K562 (cell line): ENCODE data around the gene ZFHX2. TPM values are rescaled to one million over a fixed set of nuclear protein-coding genes. Genes with fewer than 3 reads are reported as not detected.
A peak's percentile ranks its signal among the peaks of the same experiment; 100 is the strongest.

Source experiments
- ATAC-seq: fragments of 200-7000 bp; cut with Tn5 transposase; 3 replicates; pipeline ENCODE4 v1.9.1; 2020; ENCODE audit warnings: moderate library complexity
- BruUV-seq: library from RNA; stranded (reverse); fragments of 400-500 nt; replicated peaks from 2 replicates; lab custom pipeline; 2021; lab: Mats Ljungman, UMichigan
- CTCF ChIA-PET: fragments of 300-600 bp; formaldehyde crosslinking; extraction: SDS; loops from one replicate; lab custom pipeline; 2021; ENCODE audit warnings: low intra/inter-chr PET ratio; lab: Yijun Ruan, JAX
- POLR2A ChIA-PET: fragments of 300-600, 350-650 bp; sonication (Branson Sonifier 250); formaldehyde crosslinking; extraction: SDS; loops from one replicate; lab custom pipeline; 2021; ENCODE audit warnings: antibody characterized with exemption, inconsistent platforms; lab: Yijun Ruan, JAX
- DNase-seq, 4 experiments: peaks; one replicate each; pipeline versions ENCODE4 v3.0.0 to v3.0.0-alpha.2; 2011 to 2018; ENCODE audit warnings: low spot score in 3 of 4, mixed read lengths in 3 of 4; ENCODE audit errors: extremely low read depth in 1 of 4
- FAIRE-seq: peaks from 2 replicates; lab custom pipeline; 2011; peaks lifted over from hg19 to GRCh38; lab: Jason Lieb, UNC
- H2AFZ ChIP-seq: 2 replicates; pipeline ENCODE4 v1.6.0; 2011; ENCODE audit warnings: low read depth, low read length, control low read depth, inconsistent platforms
- H3K27ac ChIP-seq: fragments of 200-600 bp; 3 replicates; pipeline ENCODE4 v1.8.0; 2011; ENCODE audit warnings: low read depth, mild to moderate bottlenecking, control low read depth, inconsistent platforms, low read length, moderate library complexity, mixed read lengths; ENCODE audit errors: extremely low read depth
- H3K27me3 ChIP-seq, 2 experiments: fragments of 300-600 bp in 1 of 2; 2 replicates in 1 of 2; 3 replicates in 1 of 2; pipeline versions ENCODE4 v1.6.0 to v1.8.0; 2011; ENCODE audit warnings: inconsistent platforms in 2 of 2, low read length in 2 of 2, mild to moderate bottlenecking in 1 of 2, mixed read lengths in 1 of 2, moderate library complexity in 1 of 2; ENCODE audit not compliant: control insufficient read depth in 2 of 2, insufficient read depth in 2 of 2
- H3K36me3 ChIP-seq: fragments of 300-600 bp; 3 replicates; pipeline ENCODE4 v1.8.0; 2011; ENCODE audit warnings: mild to moderate bottlenecking, low read length, inconsistent platforms; ENCODE audit not compliant: control insufficient read depth, insufficient read depth
- H3K4me1 ChIP-seq, 2 experiments: fragments of 200-600 bp in 1 of 2; replicated peaks in 1 of 2; 2 replicates in 1 of 2; 3 replicates in 1 of 2; pipeline versions ENCODE4 v1.5.1 to v1.8.0; 2011; ENCODE audit warnings: inconsistent platforms in 2 of 2, low read length in 2 of 2, mild to moderate bottlenecking in 1 of 2, mixed read lengths in 1 of 2, moderate library complexity in 1 of 2; ENCODE audit not compliant: control insufficient read depth in 2 of 2, insufficient read depth in 2 of 2
- H3K4me2 ChIP-seq: 2 replicates; pipeline ENCODE4 v1.6.1; 2011; ENCODE audit warnings: low read length, control low read depth, inconsistent platforms, mixed read lengths; ENCODE audit not compliant: insufficient read depth
- H3K4me3 ChIP-seq: fragments of 200-600 bp; sonication (generic), shearing (Covaris generic); 2 replicates; pipeline ENCODE4 v1.5.1; 2016; ENCODE audit warnings: control low read depth, inconsistent platforms
- H3K79me2 ChIP-seq: fragments of 200-600 bp; 3 replicates; pipeline ENCODE4 v1.8.0; 2011; ENCODE audit warnings: low read length, inconsistent platforms; ENCODE audit not compliant: control insufficient read depth, insufficient read depth
- H3K9ac ChIP-seq, 2 experiments: 2 replicates each; pipeline versions ENCODE4 v1.6.0 to v1.6.1; 2011; ENCODE audit warnings: low read depth in 2 of 2, low read length in 2 of 2, control low read depth in 1 of 2, inconsistent platforms in 1 of 2, mild to moderate bottlenecking in 1 of 2, mixed read lengths in 1 of 2; ENCODE audit not compliant: insufficient read depth in 1 of 2
- H3K9me1 ChIP-seq: one replicate; pipeline ENCODE4 v1.6.0; 2011; ENCODE audit warnings: inconsistent platforms, mild to moderate bottlenecking, low read length, moderate library complexity; ENCODE audit not compliant: control insufficient read depth, insufficient read depth
- H3K9me3 ChIP-seq: replicated peaks from 2 replicates; pipeline ENCODE4 v1.5.1; 2011; ENCODE audit warnings: low read depth, low read length, inconsistent platforms; ENCODE audit not compliant: control insufficient read depth, insufficient read depth
- H4K20me1 ChIP-seq: replicated peaks from 2 replicates; pipeline ENCODE4 v1.6.1; 2011; ENCODE audit warnings: low read length, inconsistent platforms, mixed read lengths; ENCODE audit not compliant: control insufficient read depth, insufficient read depth
- BRD4 ChIP-seq: fragments of 200-600 bp; sonication (generic); IDR thresholded peaks from 2 replicates; pipeline ENCODE4 v1.6.1; 2017; ENCODE audit warnings: inconsistent platforms
- CTCF ChIP-seq, 3 experiments: IDR thresholded peaks in 2 of 3; conservative IDR thresholded peaks in 1 of 3; 2 replicates each; pipeline ENCODE4 v1.5.1; 2011 to 2012; ENCODE audit warnings: low read length in 3 of 3, mild to moderate bottlenecking in 3 of 3, control low read depth in 2 of 3, improper control_type of control experiment in 1 of 3, inconsistent platforms in 1 of 3, low read depth in 1 of 3, mixed read lengths in 1 of 3, moderate library complexity in 1 of 3; ENCODE audit not compliant: insufficient read depth in 2 of 3
- ELF1 ChIP-seq: fragments of 200-800 bp; sonication (Bioruptor generic); IDR thresholded peaks from 2 replicates; pipeline ENCODE4 v1.6.1; 2016; ENCODE audit warnings: missing genetic modification characterization, missing compliant biosample characterization
- ELF2 ChIP-seq: fragments of 250-450 bp; sonication (Bioruptor Pico); IDR thresholded peaks from 2 replicates; pipeline ENCODE4 v1.5.0; 2021; ENCODE audit warnings: mild to moderate bottlenecking
- NFIC ChIP-seq: fragments of 450-650 bp; IDR thresholded peaks from 2 replicates; pipeline ENCODE4 v1.6.1; 2017; ENCODE audit warnings: mild to moderate bottlenecking, inconsistent platforms
- RAD21 ChIP-seq, 2 experiments: fragments of 250-450 bp in 1 of 2; fragments of 450-650 bp in 1 of 2; sonication (Bioruptor Pico) in 1 of 2; formaldehyde crosslinking in 1 of 2; IDR thresholded peaks in 1 of 2; conservative IDR thresholded peaks in 1 of 2; 2 replicates each; pipeline versions ENCODE4 v1.4.0 to v1.8.0; 2020 to 2022; ENCODE audit warnings: mild to moderate bottlenecking in 2 of 2, moderate library complexity in 1 of 2
- STAG1 ChIP-seq: sonication (generic); formaldehyde crosslinking; IDR thresholded peaks from 2 replicates; pipeline ENCODE4 v1.5.0; 2020; ENCODE audit warnings: missing genetic modification reagents, borderline replicate concordance
- TRIM28 ChIP-seq: fragments of 450-650 bp; IDR thresholded peaks from 2 replicates; pipeline ENCODE4 v1.6.1; 2017
- ZNF280B ChIP-seq: fragments of 250-450 bp; sonication (Bioruptor Pico); IDR thresholded peaks from 2 replicates; pipeline ENCODE4 v1.5.1; 2021; ENCODE audit warnings: mild to moderate bottlenecking
- WGBS: fragments of 100-300 bp; shearing (Covaris generic); methylation state at CpG from one replicate; pipeline ENCODE4 v1.1.6; 2016; ENCODE audit warnings: low coverage, mixed read lengths; ENCODE audit not compliant: insufficient coverage; ENCODE audit errors: missing lambda C conversion rate; 5-methylcytosine and 5-hydroxymethylcytosine counted together
- in situ Hi-C: fragments of 300-500 bp; cut with MboI; formaldehyde crosslinking; loops from 4 replicates; pipeline ENCODE4 v1.15.0; 2018; ENCODE audit warnings: inconsistent platforms, mixed read lengths
- intact Hi-C: fragments of 100-400 bp; cut with micrococcal nuclease; formaldehyde crosslinking; loops from 2 replicates; pipeline ENCODE4 v1.14.2; 2022
- polyA plus RNA-seq, 8 experiments: library from polyadenylated mRNA; depleted of rRNA in 4 of 8; stranded (reverse) in 5 of 8; unstranded in 3 of 8; fragments of >200 nt; fragmentation: Nextera tagmentation in 2 of 8; fragmentation: Illumina TruSeq in 1 of 8; extraction: Ambion mirVana in 2 of 8; extraction: Trizol in 1 of 8; gene quantifications; 2 replicates each; pipeline versions ENCODE4 v1.2.1 to v1.2.3, GENCODE V29; 2011 to 2014; ENCODE audit warnings: inconsistent platforms in 1 of 8, missing spikeins in 1 of 8
- total RNA-seq, 7 experiments: library from RNA; depleted of rRNA in 6 of 7; stranded (reverse); fragments of >200 nt in 6 of 7; fragmentation: Illumina TruSeq in 2 of 7; extraction: Trizol in 2 of 7; gene quantifications; 2 replicates each; pipeline versions ENCODE4 v1.2.1 to v1.2.3, GENCODE V29; 2011 to 2021; ENCODE audit warnings: low replicate concordance in 1 of 7
- TF ChIP-seq, protein P1 (sequence below): fragments of 200-800 bp; sonication (Bioruptor generic); IDR thresholded peaks from 2 replicates; pipeline ENCODE4 v1.6.1; 2017; ENCODE audit warnings: missing genetic modification characterization, missing compliant biosample characterization
- TF ChIP-seq, protein P2 (sequence below): fragments of 450-650 bp; IDR thresholded peaks from 2 replicates; pipeline ENCODE4 v1.6.1; 2018; ENCODE audit not compliant: partially characterized antibody

ZFHX2 gene
- total and polyA plus RNA-seq, 9 of the 15 experiments (the other 6 are each of a cell fraction or from before 2014, with no cell fraction given) = 0.06 to 0.11 (median 0.11) TPM; not detected in 4

DNA sequence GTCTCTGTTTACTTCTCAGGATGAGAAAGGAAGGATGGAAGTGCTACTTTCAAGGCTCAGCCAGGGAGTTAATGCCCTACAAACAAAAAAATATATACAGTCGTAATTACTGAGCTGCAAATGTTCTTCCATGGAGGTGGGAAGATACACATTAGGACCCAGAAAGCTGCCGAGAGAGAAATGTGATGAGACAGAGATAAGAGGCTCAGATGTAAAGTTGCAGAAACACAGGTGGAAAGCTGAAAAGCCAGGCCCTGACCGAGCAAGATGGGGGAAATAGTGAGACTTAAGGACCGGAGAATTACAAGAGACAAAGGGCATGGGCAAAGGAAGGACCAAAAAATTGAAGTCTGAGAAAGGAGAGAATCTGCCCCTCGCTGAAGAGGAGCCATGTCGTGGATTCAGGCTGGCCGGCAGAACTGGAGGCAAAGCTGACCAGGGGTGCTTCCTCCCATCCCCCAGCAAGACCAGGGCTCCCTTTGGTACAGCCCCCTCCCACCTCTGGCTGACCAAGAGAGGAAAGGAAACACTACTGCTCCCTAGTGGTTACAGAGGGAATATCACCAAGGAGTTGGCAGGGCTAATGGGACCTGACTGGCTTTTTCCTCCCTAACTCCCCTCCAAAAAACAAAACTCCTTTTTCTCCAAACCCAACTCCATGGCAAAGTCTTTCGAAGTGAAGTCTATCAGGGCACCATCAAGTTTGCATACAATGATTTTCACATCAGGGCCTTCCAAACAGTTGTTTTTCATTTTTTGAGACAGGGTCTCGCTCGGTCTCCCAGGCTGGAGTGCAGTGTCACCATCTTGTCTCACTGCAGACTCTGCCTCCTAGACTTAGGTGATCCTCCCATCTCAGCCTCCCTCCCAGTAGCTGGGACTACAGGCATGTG, 12.1 kb downstream of the ZFHX2 start:
- Histone ChIP-seq H3K4me2 (no peak overlapping the region), H3K9ac (no peak overlapping the region), H3K4me1 (no peaks in the 10 kb centered on the region; a peak in 1 of 5 replicates), H3K79me2 (no peaks in the 10 kb centered on the region), H2AFZ (no peak overlapping the region), H4K20me1 (no peaks in the 10 kb centered on the region), H3K4me3 (no peak overlapping the region), H3K9me3 (no peaks in the 10 kb centered on the region), H3K27me3 (peaks cover 0 to 4% of the 10 kb centered on the region in 2 experiments; a peak in 2 of 5 replicates), H3K36me3 (no peaks in the 10 kb centered on the region), H3K9me1 (no peaks in the 10 kb centered on the region), H3K27ac (no peak overlapping the region)
- BruUV-seq = no TSS peak
- peak; percentile 82 for FAIRE-seq
- DNase-seq = peak; percentile 61 to 72 (median 68)
- intact Hi-C loops (no loop called here), in situ Hi-C loops (no loop called here)
- POLR2A ChIA-PET = no interaction called here
- peak; percentile 95 for ATAC-seq
- CTCF ChIA-PET = interaction anchor here (1.0 to 2.3 kb wide), 3 partner anchors 58 to 211 kb away, joined by 3 to 9 read pairs (median 5); no protein-coding TSS in a partner anchor
- 32% methylated on average over 9 of the region's 10 CpGs for WGBS
- peak; percentile 67 to 73 (median 72) for TF ChIP-seq CTCF (IDR thresholded peaks at IDR 0.05 in 2 of 3, conservative IDR thresholded peaks at IDR 0.05 in 1 of 3; ENCODE audit: insufficient read depth in 2 of 3, low read depth in 1 of 3, low read length in 3 of 3)
- peak; percentile 9 to 54; a peak in 2 of 4 replicates for TF ChIP-seq RAD21 (CRISPR knock-in tag; conservative IDR thresholded peaks at IDR 0.05 in 1 of 2, IDR thresholded peaks at IDR 0.05 in 1 of 2)
- TF ChIP-seq TRIM28 = no peak
- TF ChIP-seq, protein P1, sequence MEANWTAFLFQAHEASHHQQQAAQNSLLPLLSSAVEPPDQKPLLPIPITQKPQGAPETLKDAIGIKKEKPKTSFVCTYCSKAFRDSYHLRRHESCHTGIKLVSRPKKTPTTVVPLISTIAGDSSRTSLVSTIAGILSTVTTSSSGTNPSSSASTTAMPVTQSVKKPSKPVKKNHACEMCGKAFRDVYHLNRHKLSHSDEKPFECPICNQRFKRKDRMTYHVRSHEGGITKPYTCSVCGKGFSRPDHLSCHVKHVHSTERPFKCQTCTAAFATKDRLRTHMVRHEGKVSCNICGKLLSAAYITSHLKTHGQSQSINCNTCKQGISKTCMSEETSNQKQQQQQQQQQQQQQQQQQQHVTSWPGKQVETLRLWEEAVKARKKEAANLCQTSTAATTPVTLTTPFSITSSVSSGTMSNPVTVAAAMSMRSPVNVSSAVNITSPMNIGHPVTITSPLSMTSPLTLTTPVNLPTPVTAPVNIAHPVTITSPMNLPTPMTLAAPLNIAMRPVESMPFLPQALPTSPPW (CRISPR knock-in tag) = peak; percentile 14; the same call in 1 of the 2 replicates
- TF ChIP-seq NFIC = no peak
- TF ChIP-seq, protein P2, sequence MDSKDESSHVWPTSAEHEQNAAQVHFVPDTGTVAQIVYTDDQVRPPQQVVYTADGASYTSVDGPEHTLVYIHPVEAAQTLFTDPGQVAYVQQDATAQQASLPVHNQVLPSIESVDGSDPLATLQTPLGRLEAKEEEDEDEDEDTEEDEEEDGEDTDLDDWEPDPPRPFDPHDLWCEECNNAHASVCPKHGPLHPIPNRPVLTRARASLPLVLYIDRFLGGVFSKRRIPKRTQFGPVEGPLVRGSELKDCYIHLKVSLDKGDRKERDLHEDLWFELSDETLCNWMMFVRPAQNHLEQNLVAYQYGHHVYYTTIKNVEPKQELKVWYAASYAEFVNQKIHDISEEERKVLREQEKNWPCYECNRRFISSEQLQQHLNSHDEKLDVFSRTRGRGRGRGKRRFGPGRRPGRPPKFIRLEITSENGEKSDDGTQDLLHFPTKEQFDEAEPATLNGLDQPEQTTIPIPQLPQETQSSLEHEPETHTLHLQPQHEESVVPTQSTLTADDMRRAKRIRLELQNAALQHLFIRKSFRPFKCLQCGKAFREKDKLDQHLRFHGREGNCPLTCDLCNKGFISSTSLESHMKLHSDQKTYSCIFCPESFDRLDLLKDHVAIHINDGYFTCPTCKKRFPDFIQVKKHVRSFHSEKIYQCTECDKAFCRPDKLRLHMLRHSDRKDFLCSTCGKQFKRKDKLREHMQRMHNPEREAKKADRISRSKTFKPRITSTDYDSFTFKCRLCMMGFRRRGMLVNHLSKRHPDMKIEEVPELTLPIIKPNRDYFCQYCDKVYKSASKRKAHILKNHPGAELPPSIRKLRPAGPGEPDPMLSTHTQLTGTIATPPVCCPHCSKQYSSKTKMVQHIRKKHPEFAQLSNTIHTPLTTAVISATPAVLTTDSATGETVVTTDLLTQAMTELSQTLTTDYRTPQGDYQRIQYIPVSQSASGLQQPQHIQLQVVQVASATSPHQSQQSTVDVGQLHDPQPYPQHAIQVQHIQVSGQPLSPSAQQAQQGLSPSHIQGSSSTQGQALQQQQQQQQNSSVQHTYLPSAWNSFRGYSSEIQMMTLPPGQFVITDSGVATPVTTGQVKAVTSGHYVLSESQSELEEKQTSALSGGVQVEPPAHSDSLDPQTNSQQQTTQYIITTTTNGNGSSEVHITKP = no peak
- no peak for TF ChIP-seq ZNF280B
- no peak for TF ChIP-seq STAG1 (CRISPR knock-in tag)
- no peak for TF ChIP-seq ELF1 (tag)
- no peak for TF ChIP-seq BRD4
- no peak for TF ChIP-seq ELF2 (CRISPR knock-in tag)
